Trophoblast cell (in vitro differentiated cells and primary cell): Measurements from ENCODE around the gene AOPEP.

ENCODE experiments used
- DNase-seq, 2 donors: peaks; one replicate each; pipeline ENCODE4 v3.0.0-alpha.2; 2016
- H2AFZ ChIP-seq: 2 replicates; pipeline ENCODE4 v1.6.1; 2013; ENCODE audit warnings: low read length, moderate library complexity, mild to moderate bottlenecking; ENCODE audit not compliant: insufficient read depth, poor library complexity
- H2AK5ac ChIP-seq: 2 replicates; pipeline ENCODE4 v1.6.1; 2013; ENCODE audit warnings: mild to moderate bottlenecking, low read length
- H2BK120ac ChIP-seq: 2 replicates; pipeline ENCODE4 v1.6.1; 2013; ENCODE audit warnings: low read length, mild to moderate bottlenecking, moderate library complexity; ENCODE audit not compliant: insufficient read depth, poor library complexity
- H2BK12ac ChIP-seq: 2 replicates; pipeline ENCODE4 v1.6.1; 2013; ENCODE audit warnings: mild to moderate bottlenecking, low read length, moderate library complexity
- H2BK5ac ChIP-seq: 2 replicates; pipeline ENCODE4 v1.6.1; 2013; ENCODE audit warnings: low read length, low read depth, moderate library complexity, mild to moderate bottlenecking; ENCODE audit not compliant: poor library complexity
- H3K14ac ChIP-seq: 2 replicates; pipeline ENCODE4 v1.6.1; 2013; ENCODE audit warnings: mild to moderate bottlenecking, low read length
- H3K18ac ChIP-seq: 2 replicates; pipeline ENCODE4 v1.6.1; 2013; ENCODE audit warnings: mild to moderate bottlenecking, low read length
- H3K23ac ChIP-seq: 2 replicates; pipeline ENCODE4 v1.6.1; 2013; ENCODE audit warnings: low read length
- H3K27ac ChIP-seq: 2 replicates; pipeline ENCODE4 v1.5.1; 2013; ENCODE audit warnings: low read depth, mild to moderate bottlenecking, inconsistent platforms, low read length, moderate library complexity
- H3K27me3 ChIP-seq: 2 replicates; pipeline ENCODE4 v1.6.1; 2013; ENCODE audit warnings: inconsistent platforms, mild to moderate bottlenecking, low read length, moderate library complexity; ENCODE audit not compliant: insufficient read depth
- H3K36me3 ChIP-seq, 2 experiments: 1 replicate in 1 of 2; 2 replicates in 1 of 2; pipeline ENCODE4 v1.6.1; 2013; ENCODE audit warnings: low read length in 2 of 2, mild to moderate bottlenecking in 2 of 2, moderate library complexity in 1 of 2; ENCODE audit not compliant: insufficient read depth in 2 of 2, control insufficient read depth in 1 of 2
- H3K4ac ChIP-seq: 2 replicates; pipeline ENCODE4 v1.6.1; 2013; ENCODE audit warnings: low read depth, mild to moderate bottlenecking, low read length, moderate library complexity
- H3K4me1 ChIP-seq, 2 experiments: 1 replicate in 1 of 2; 2 replicates in 1 of 2; pipeline ENCODE4 v1.6.1; 2013; ENCODE audit warnings: low read length in 2 of 2, mild to moderate bottlenecking in 2 of 2, moderate library complexity in 1 of 2; ENCODE audit not compliant: insufficient read depth in 2 of 2, control insufficient read depth in 1 of 2
- H3K4me2 ChIP-seq: 2 replicates; pipeline ENCODE4 v1.6.1; 2013; ENCODE audit warnings: inconsistent platforms, mild to moderate bottlenecking, low read length, moderate library complexity
- H3K4me3 ChIP-seq: 2 replicates; pipeline ENCODE4 v1.5.1; 2013; ENCODE audit warnings: mild to moderate bottlenecking, low read depth, low read length, inconsistent platforms
- H3K79me1 ChIP-seq: one replicate; pipeline ENCODE4 v1.6.1; 2013; ENCODE audit warnings: low read length
- H3K79me2 ChIP-seq: 2 replicates; pipeline ENCODE4 v1.6.1; 2013; ENCODE audit warnings: low read length, mild to moderate bottlenecking; ENCODE audit not compliant: control insufficient read depth, insufficient read depth, poor library complexity
- H3K9ac ChIP-seq: 2 replicates; pipeline ENCODE4 v1.6.1; 2013; ENCODE audit warnings: mild to moderate bottlenecking, low read length
- H3K9me3 ChIP-seq: 2 replicates; pipeline ENCODE4 v1.6.1; 2013; ENCODE audit warnings: low read depth, mild to moderate bottlenecking, control low read depth, inconsistent platforms, low read length; ENCODE audit not compliant: insufficient read depth
- H4K12ac ChIP-seq: 2 replicates; pipeline ENCODE4 v1.6.1; 2013; ENCODE audit warnings: low read depth, mild to moderate bottlenecking, low read length, moderate library complexity
- H4K8ac ChIP-seq: 2 replicates; pipeline ENCODE4 v1.6.1; 2013; ENCODE audit warnings: low read depth, mild to moderate bottlenecking, low read length, moderate library complexity
- H4K91ac ChIP-seq: one replicate; pipeline ENCODE4 v1.6.1; 2013; ENCODE audit warnings: low read depth, mild to moderate bottlenecking, low read length, moderate library complexity
- WGBS: extraction: QIAGEN DNeasy Blood & Tissue Kit; methylation state at CpG from one replicate; pipeline ENCODE4 v1.1.7; 2013; ENCODE audit warnings: missing lambda C conversion rate; ENCODE audit not compliant: insufficient read length, insufficient coverage; ENCODE audit errors: extremely low coverage; 5-methylcytosine and 5-hydroxymethylcytosine counted together

Gene AOPEP

DNA sequence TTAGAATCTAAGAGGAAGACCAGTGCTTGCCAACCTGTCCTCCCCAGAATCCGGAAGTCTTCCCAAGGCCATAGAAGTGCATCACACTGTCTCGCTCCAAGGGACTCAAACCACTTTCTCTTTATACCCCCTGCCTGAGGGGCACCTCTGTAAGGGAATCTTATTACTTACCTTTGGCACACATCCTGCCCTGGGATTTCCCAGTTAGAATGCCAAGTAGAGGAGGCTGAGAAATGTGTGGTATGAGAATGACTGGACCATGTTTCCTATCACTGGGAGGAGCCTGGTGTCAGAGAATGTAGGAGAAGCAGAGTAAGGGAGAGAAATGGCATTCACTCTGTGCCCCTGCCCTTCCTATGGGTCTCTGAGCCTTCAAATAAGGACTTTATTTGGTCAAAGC is 85.8 kb downstream of the AOPEP start:
- peaks cover 0 to 2% of the 10 kb centered on the region in 2 experiments for H3K36me3 ChIP-seq
- DNase-seq = peak; percentile 87 to 93
- no peaks in the 10 kb centered on the region for H3K79me2 ChIP-seq
- H3K4me1 ChIP-seq = peaks cover 8 to 20% of the 10 kb centered on the region in 2 experiments
- H3K18ac ChIP-seq = no peak overlapping the region
- no peak overlapping the region for H4K8ac ChIP-seq
- no peak overlapping the region for H3K14ac ChIP-seq
- H2AK5ac ChIP-seq = no peak overlapping the region
- no CpG with 5 or more reads among the region's 2 CpGs for WGBS
- no peaks in the 10 kb centered on the region for H3K9me3 ChIP-seq
- H3K4me2 ChIP-seq = no peak overlapping the region
- no peak overlapping the region for H4K91ac ChIP-seq
- no peaks in the 10 kb centered on the region for H3K27me3 ChIP-seq
- no peak overlapping the region for H3K9ac ChIP-seq
- no peak overlapping the region for H2AFZ ChIP-seq
- peak overlapping the region; percentile 31 for H2BK120ac ChIP-seq
- H3K4ac ChIP-seq = no peak overlapping the region
- H3K27ac ChIP-seq = no peak overlapping the region
- H3K4me3 ChIP-seq = no peak overlapping the region
- no peak overlapping the region for H2BK12ac ChIP-seq
- H2BK5ac ChIP-seq = no peak overlapping the region
- no peak overlapping the region for H3K23ac ChIP-seq
- H3K79me1 ChIP-seq = peaks cover 2% of the 10 kb centered on the region
- H4K12ac ChIP-seq = no peak overlapping the region

DNA sequence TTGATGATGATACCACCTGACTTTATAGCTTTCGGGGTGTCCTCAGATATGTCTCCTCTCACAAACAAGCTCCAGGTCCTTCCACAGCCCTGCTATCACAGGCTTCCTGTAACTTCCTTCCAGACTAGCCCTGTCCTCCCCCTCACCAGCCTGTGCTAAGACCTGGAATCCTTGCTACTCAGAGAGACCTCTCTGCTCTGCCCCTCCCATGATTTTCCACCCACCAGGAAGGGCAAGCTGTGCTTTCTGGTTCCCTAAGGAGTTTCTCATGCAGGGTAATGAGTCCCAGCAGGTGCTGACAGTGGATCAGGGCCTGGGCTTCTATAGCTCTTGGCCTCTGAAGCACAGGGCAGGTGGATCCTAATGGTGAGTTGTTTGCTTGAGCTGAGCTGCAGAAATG is 86.9 kb downstream of the AOPEP start:
- Histone ChIP-seq H3K4me1 (peaks cover 13 to 26% of the 10 kb centered on the region in 2 experiments), H3K27me3 (no peaks in the 10 kb centered on the region), H3K79me2 (peaks cover 3% of the 10 kb centered on the region), H2BK5ac (no peak overlapping the region), H4K12ac (no peak overlapping the region), H3K4me3 (no peak overlapping the region), H3K4me2 (no peak overlapping the region), H2BK120ac (no peak overlapping the region), H3K36me3 (peaks cover 0 to 2% of the 10 kb centered on the region in 2 experiments), H3K14ac (no peak overlapping the region), H3K18ac (peak overlapping the region; percentile 8), H3K27ac (no peak overlapping the region), H4K91ac (no peak overlapping the region), H3K23ac (no peak overlapping the region), H2AK5ac (peak overlapping the region; percentile 57), H2AFZ (no peak overlapping the region), H3K79me1 (peaks cover 9% of the 10 kb centered on the region), H2BK12ac (peak overlapping the region; percentile 12), H3K4ac (no peak overlapping the region), H4K8ac (no peak overlapping the region), H3K9ac (no peak overlapping the region), H3K9me3 (no peaks in the 10 kb centered on the region)
- no peak for DNase-seq
- WGBS = no CpG with 5 or more reads among the region's 1 CpG

DNA sequence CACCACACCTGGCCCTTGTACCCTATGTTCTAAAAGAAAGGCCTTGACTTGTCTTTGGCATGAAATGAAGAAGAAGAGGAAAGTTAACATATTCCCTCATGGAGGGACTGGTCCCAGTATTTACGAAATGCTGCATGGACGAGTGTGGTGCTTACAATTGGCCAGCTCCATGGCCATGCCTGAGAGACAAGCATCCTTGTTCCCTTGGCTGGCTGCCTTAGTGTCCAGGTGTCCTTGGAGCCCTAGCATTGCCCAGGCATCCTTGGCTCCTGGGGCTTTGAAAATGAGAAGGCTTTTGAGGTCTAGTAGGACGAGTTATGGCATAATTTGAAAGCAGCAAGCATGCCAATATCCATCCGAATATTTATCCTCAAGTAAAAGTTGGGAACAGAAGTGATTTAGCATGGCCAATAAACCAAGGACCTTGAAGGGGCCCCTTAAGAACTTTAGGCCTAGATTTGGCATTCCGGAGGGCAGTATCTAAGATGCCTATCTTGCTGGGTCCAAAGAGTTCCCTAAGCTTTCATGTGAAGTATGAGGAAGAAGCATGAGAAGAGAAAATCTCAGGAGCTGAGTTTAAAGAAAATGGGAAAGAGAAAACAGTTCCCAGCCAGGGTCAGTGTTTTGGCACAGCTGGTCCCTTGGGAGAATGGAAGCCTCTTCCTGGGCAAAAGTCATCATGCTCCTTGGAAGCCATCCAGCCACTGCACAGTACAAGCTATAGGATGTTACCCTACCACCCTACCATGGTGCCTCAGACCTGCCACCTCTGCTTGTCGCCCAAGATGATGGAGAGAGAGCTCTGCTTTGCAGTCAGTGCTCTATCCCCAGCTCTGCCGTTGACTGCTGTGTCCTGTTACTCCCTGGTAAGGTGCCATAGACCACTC is 91.0 kb downstream of the AOPEP start:
- peak overlapping the region; percentile 97 for H4K91ac ChIP-seq
- peaks cover 24% of the 10 kb centered on the region for H3K79me1 ChIP-seq
- H2BK5ac ChIP-seq = peak overlapping the region; percentile 96
- peak overlapping the region; percentile 65 for H3K27ac ChIP-seq
- peak overlapping the region; percentile 99 for H2BK12ac ChIP-seq
- peak overlapping the region; percentile 94 for H3K18ac ChIP-seq
- H3K4me2 ChIP-seq = no peak overlapping the region
- H3K79me2 ChIP-seq = peaks cover 3% of the 10 kb centered on the region
- peak overlapping the region; percentile 43 for H2AFZ ChIP-seq
- no CpG with 5 or more reads among the region's 7 CpGs for WGBS
- no peaks in the 10 kb centered on the region for H3K9me3 ChIP-seq
- no peak overlapping the region for H3K9ac ChIP-seq
- H3K27me3 ChIP-seq = no peaks in the 10 kb centered on the region
- H3K14ac ChIP-seq = peak overlapping the region; percentile 96
- H2BK120ac ChIP-seq = peak overlapping the region; percentile 99
- peak overlapping the region; percentile 98 for H2AK5ac ChIP-seq
- H3K36me3 ChIP-seq = no peaks in the 10 kb centered on the region
- H3K4ac ChIP-seq = peak overlapping the region; percentile 71
- peak overlapping the region; percentile 59 for H3K4me3 ChIP-seq
- peak overlapping the region; percentile 76 for H4K8ac ChIP-seq
- peaks cover 19 to 30% of the 10 kb centered on the region in 2 experiments for H3K4me1 ChIP-seq
- no peak overlapping the region for H4K12ac ChIP-seq
- peak in 1 of 2 donors; percentile 42 for DNase-seq
- no peak overlapping the region for H3K23ac ChIP-seq

DNA sequence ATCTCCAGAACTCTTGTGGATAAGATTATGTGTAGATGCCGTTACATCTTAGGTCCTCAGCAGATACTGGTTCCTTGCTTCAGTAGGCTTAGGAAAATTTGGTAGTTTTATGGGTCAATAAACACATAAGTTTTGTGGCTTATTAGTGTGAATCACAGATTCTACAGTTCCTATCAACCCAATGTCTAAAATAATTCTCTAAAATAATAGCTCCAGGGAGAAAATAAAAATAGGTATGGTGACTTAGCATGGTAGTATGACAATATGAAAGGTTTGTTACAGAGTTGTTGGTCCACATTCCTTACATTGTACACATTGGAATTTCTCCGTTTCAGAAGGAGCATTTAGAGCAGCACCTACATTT is 91.7 kb downstream of the AOPEP start:
- Histone ChIP-seq H3K18ac (peak overlapping the region; percentile 94), H3K9ac (no peak overlapping the region), H4K12ac (no peak overlapping the region), H2BK120ac (peak overlapping the region; percentile 99), H3K14ac (peak overlapping the region; percentile 96), H3K4me2 (no peak overlapping the region), H3K4me3 (no peak overlapping the region), H3K27ac (peak overlapping the region; percentile 65), H3K79me2 (peaks cover 3% of the 10 kb centered on the region), H4K8ac (peak overlapping the region; percentile 76), H3K9me3 (no peaks in the 10 kb centered on the region), H3K23ac (no peak overlapping the region), H3K4ac (peak overlapping the region; percentile 71), H3K27me3 (no peaks in the 10 kb centered on the region), H3K36me3 (no peaks in the 10 kb centered on the region), H4K91ac (peak overlapping the region; percentile 97), H3K4me1 (peaks cover 19 to 27% of the 10 kb centered on the region in 2 experiments), H2AFZ (no peak overlapping the region), H2AK5ac (peak overlapping the region; percentile 98), H2BK5ac (peak overlapping the region; percentile 96), H3K79me1 (peaks cover 24% of the 10 kb centered on the region), H2BK12ac (peak overlapping the region; percentile 99)
- DNase-seq = peak; percentile 44 to 91
- no CpG with 5 or more reads among the region's 2 CpGs for WGBS
